DOHH2 (cell line): ENCODE data around the gene MEIS2.

Experiments used
- EZH2phosphoT487 ChIP-seq: fragments of 200-600 bp; sonication (generic); IDR thresholded peaks from 2 replicates; pipeline ENCODE4 v1.6.1; 2017; ENCODE audit warnings: borderline replicate concordance, mild to moderate bottlenecking, antibody characterized with exemption, low read length, moderate library complexity, mixed read lengths
- TF ChIP-seq, protein P1 (sequence below): fragments of 200-600 bp; sonication (generic); IDR thresholded peaks from one replicate; pipeline ENCODE4 v1.5.1; 2014; ENCODE audit warnings: antibody characterized with exemption, mild to moderate bottlenecking, low read depth, low read length; ENCODE audit not compliant: poor library complexity, severe bottlenecking

DNA sequence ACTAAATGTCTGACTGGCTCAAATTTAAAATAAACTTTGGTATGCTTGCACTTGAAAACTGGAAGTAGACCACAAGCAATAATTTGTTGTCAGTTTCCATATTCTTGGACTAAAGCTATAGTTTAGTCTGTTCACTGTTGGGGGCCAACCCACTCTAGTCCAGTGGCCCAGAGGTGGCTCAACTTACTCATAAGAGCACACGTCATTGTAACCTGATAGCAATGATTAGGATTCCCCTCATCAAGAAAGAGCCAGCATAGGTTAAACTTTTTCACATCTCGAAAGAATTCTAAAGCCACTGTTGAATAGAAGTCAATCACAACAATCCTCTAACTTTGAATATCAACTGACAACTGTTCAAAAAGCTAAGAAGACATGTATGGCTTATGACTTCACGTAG lies 147.0 kb downstream of the MEIS2 start:
- TF ChIP-seq, protein P1, sequence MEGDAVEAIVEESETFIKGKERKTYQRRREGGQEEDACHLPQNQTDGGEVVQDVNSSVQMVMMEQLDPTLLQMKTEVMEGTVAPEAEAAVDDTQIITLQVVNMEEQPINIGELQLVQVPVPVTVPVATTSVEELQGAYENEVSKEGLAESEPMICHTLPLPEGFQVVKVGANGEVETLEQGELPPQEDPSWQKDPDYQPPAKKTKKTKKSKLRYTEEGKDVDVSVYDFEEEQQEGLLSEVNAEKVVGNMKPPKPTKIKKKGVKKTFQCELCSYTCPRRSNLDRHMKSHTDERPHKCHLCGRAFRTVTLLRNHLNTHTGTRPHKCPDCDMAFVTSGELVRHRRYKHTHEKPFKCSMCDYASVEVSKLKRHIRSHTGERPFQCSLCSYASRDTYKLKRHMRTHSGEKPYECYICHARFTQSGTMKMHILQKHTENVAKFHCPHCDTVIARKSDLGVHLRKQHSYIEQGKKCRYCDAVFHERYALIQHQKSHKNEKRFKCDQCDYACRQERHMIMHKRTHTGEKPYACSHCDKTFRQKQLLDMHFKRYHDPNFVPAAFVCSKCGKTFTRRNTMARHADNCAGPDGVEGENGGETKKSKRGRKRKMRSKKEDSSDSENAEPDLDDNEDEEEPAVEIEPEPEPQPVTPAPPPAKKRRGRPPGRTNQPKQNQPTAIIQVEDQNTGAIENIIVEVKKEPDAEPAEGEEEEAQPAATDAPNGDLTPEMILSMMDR, result no peak
- TF ChIP-seq EZH2phosphoT487, result no peak
